OCI-LY7 (cell line): ENCODE data around the gene KIAA0930.

ENCODE experiments used
- CTCF ChIP-seq: fragments of 200-600 bp; sonication (generic); conservative IDR thresholded peaks from 2 replicates; pipeline ENCODE4 v1.5.1; 2014; ENCODE audit warnings: mild to moderate bottlenecking, antibody characterized with exemption, low read length, moderate library complexity, mixed read lengths
- EZH2phosphoT487 ChIP-seq: fragments of 200-600 bp; sonication (generic); IDR thresholded peaks from 2 replicates; pipeline ENCODE4 v1.6.1; 2018; ENCODE audit warnings: low read depth, borderline replicate concordance, mild to moderate bottlenecking, mixed run types, antibody characterized with exemption, low read length, moderate library complexity, mixed read lengths

DNA sequence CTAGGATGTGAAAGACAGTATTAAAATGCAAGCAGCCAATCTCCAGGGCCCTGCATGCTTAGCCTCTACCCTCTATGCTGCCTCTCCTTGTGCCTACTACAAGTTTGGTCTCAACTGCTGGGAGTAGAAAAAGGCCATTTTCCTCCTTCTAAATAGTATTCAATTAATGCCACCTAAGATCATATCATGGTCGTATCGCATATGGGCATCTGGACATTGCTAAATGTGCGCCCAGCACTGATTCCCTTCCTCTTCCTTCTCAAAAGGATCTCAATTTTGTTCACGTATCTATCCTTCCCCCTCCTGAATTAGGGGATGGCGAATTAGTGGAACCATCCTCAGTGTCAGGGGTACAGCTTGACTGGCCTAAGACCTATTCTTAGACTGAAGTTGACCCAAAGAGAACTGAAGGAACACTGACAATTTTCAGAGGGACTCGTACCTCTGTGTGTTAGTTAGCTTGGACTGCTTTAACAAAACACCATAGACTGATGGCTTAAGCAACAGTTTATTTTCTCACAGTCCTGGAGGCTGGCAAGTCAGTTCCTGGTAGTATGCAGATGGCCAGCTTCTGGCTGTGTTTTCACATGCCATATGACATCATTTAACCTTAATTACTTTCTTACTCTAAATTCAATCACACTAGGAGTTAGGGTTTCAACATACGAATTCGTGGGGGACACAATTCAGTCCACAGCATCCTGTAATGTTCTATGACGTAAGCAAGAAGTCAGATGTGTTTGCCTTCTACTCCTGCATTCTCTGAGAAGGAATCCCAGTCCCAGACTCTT lies 85.4 kb downstream of the KIAA0930 start:
- TF ChIP-seq CTCF = no peak
- no peak for TF ChIP-seq EZH2phosphoT487
